HG03097 (cell line): ENCODE results near the gene MFSD11.

Experiments
- ATAC-seq: cut with Tn5 transposase; IDR thresholded peaks from one replicate; pipeline ENCODE4 v1.9.1; 2021; ENCODE audit not compliant: unreplicated experiment, low FRiP score

MFSD11 gene

GRCh38 chr17:76826330-76827068, 88.6 kb downstream of the MFSD11 start:
- ATAC-seq, result no peak

- ATAC-seq, result no peak
Observed at GRCh38 chr17:76827736-76828135, 89.8 kb downstream of the MFSD11 start.
